ENCODE results near the gene RBMS2. TPM values are rescaled to one million over a fixed set of nuclear protein-coding genes. Genes with fewer than 3 reads are reported as not detected.

The RBMS2 gene
- total RNA-seq = 129 TPM
- long read RNA-seq, full-length matches to known transcripts = 6 of 76 reads
- long read RNA-seq, partial matches to known transcripts = 7 of 76 reads
- long read RNA-seq, other reads (novel, unspliced or antisense) = 63 of 76 reads

- peak within 1 kb of the TSS; percentile 83 for H3K27ac ChIP-seq
- H3K4me1 ChIP-seq = peaks cover 69% of the 10 kb centered on the region
- DNase-seq (peak; percentile 85), ATAC-seq (peak; percentile 95 to 96)
- TF ChIP-seq, protein P1, sequence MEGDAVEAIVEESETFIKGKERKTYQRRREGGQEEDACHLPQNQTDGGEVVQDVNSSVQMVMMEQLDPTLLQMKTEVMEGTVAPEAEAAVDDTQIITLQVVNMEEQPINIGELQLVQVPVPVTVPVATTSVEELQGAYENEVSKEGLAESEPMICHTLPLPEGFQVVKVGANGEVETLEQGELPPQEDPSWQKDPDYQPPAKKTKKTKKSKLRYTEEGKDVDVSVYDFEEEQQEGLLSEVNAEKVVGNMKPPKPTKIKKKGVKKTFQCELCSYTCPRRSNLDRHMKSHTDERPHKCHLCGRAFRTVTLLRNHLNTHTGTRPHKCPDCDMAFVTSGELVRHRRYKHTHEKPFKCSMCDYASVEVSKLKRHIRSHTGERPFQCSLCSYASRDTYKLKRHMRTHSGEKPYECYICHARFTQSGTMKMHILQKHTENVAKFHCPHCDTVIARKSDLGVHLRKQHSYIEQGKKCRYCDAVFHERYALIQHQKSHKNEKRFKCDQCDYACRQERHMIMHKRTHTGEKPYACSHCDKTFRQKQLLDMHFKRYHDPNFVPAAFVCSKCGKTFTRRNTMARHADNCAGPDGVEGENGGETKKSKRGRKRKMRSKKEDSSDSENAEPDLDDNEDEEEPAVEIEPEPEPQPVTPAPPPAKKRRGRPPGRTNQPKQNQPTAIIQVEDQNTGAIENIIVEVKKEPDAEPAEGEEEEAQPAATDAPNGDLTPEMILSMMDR (IDR thresholded peaks at IDR 0.05) = no peak
- H3K36me3 ChIP-seq = no peaks in the 10 kb centered on the region
- H3K4me3 ChIP-seq = peak within 1 kb of the TSS; percentile 56
- intact Hi-C loops (cut with DNase I) = no loop called here
- no peaks in the 10 kb centered on the region for H3K9me3 ChIP-seq
- H3K27me3 ChIP-seq (ENCODE audit: low read depth) = no peaks in the 10 kb centered on the region
Observed at GRCh38 chr12:56521590-56522371, at the start of gene RBMS2. Gene RBMS2, plus strand, starts transcription at chr12:56521820. Its CDS starts 204 bp downstream, at chr12:56522024.

- Histone ChIP-seq H3K27ac (no peak overlapping the region), H3K4me1 (peaks cover 12% of the 10 kb centered on the region), H3K9me3 (no peaks in the 10 kb centered on the region), H3K27me3 (ENCODE audit: low read depth) (no peaks in the 10 kb centered on the region), H3K4me3 (no peak overlapping the region), H3K36me3 (peaks cover 10% of the 10 kb centered on the region)
- no peak for DNase-seq
- intact Hi-C loops (cut with DNase I) = no loop called here
- TF ChIP-seq, protein P1 (IDR thresholded peaks at IDR 0.05) = no peak
- no peak for ATAC-seq
Observed at GRCh38 chr12:56474389-56474788, 47.2 kb upstream of the RBMS2 start.

GRCh38 chr12:56476143-56476542 lies 45.5 kb upstream of the RBMS2 start:
- Histone ChIP-seq H3K9me3 (no peaks in the 10 kb centered on the region), H3K27me3 (ENCODE audit: low read depth) (no peaks in the 10 kb centered on the region), H3K27ac (no peak overlapping the region), H3K4me3 (no peak overlapping the region), H3K4me1 (no peaks in the 10 kb centered on the region), H3K36me3 (peaks cover 10% of the 10 kb centered on the region)
- DNase-seq (no peak), ATAC-seq (no peak)
- intact Hi-C loops (cut with DNase I) = no loop called here
- TF ChIP-seq, protein P1 (IDR thresholded peaks at IDR 0.05) = no peak

GRCh38 chr12:56476972-56477432 lies 44.6 kb upstream of the RBMS2 start:
- Histone ChIP-seq H3K4me1 (no peaks in the 10 kb centered on the region), H3K36me3 (peaks cover 10% of the 10 kb centered on the region), H3K27me3 (ENCODE audit: low read depth) (no peaks in the 10 kb centered on the region), H3K4me3 (no peak overlapping the region), H3K27ac (no peak overlapping the region), H3K9me3 (no peaks in the 10 kb centered on the region)
- TF ChIP-seq, protein P1 (IDR thresholded peaks at IDR 0.05) = no peak
- intact Hi-C loops (cut with DNase I) = no loop called here
- no peak for ATAC-seq
- no peak for DNase-seq

GRCh38 chr12:56477521-56478225 lies 43.9 kb upstream of the RBMS2 start:
- intact Hi-C loops (cut with DNase I) = no loop called here
- no peaks in the 10 kb centered on the region for H3K9me3 ChIP-seq
- TF ChIP-seq, protein P1 (IDR thresholded peaks at IDR 0.05) = no peak
- ATAC-seq (no peak), DNase-seq (no peak)
- H3K36me3 ChIP-seq = peaks cover 10% of the 10 kb centered on the region
- no peak overlapping the region for H3K27ac ChIP-seq
- H3K4me3 ChIP-seq = no peak overlapping the region
- H3K4me1 ChIP-seq = no peaks in the 10 kb centered on the region
- no peaks in the 10 kb centered on the region for H3K27me3 ChIP-seq (ENCODE audit: low read depth)
